ENCODE measurements around the gene GMPR. TPM values are rescaled to one million over a fixed set of nuclear protein-coding genes. Genes with fewer than 3 reads are reported as not detected.

Gene GMPR
- total and polyA plus RNA-seq, 12 donors = 17.0 to 49.1 (median 26.3) TPM

DNA sequence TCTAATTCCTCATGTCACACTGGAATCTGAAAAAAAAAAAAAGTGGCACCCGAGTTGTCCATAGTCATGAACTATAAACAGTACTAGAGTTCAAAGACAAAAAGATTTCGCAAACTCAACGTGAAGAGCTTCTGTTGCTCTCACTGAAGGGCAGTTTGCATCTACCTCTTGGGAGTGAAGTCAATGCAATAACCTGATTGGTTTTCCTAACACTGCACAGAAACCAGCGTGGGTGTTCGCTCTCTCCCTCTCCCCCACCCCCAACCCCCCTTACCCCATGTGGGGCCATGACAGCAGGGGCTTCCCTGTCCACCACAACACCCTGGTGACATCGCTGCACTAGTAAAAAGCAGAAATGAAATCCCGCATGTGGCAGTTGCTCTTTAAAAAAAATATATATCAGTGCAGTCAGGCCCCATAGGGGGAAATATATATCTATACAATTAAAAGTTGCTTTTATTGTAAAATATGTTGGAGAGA is 66.9 kb downstream of the GMPR start:
- H3K4me3 ChIP-seq = no peak overlapping the region
- H3K4me1 ChIP-seq (replicated peaks in 1 of 2) = no peaks in the 10 kb centered on the region
- no peaks in the 10 kb centered on the region for H3K27me3 ChIP-seq
- no peaks in the 10 kb centered on the region for H3K9me3 ChIP-seq (replicated peaks in 1 of 3)
- no peak overlapping the region for H3K27ac ChIP-seq
- intact Hi-C loops (cut with DNase I) = no loop called here
- H3K36me3 ChIP-seq (replicated peaks in 1 of 2) = no peaks in the 10 kb centered on the region
- 65 to 75% (median 67%) methylated on average over 7 of the region's 7 CpGs for WGBS, 4 donors
- no peak for TF ChIP-seq POLR2A (IDR thresholded peaks at IDR 0.05)
- TF ChIP-seq, protein P1, sequence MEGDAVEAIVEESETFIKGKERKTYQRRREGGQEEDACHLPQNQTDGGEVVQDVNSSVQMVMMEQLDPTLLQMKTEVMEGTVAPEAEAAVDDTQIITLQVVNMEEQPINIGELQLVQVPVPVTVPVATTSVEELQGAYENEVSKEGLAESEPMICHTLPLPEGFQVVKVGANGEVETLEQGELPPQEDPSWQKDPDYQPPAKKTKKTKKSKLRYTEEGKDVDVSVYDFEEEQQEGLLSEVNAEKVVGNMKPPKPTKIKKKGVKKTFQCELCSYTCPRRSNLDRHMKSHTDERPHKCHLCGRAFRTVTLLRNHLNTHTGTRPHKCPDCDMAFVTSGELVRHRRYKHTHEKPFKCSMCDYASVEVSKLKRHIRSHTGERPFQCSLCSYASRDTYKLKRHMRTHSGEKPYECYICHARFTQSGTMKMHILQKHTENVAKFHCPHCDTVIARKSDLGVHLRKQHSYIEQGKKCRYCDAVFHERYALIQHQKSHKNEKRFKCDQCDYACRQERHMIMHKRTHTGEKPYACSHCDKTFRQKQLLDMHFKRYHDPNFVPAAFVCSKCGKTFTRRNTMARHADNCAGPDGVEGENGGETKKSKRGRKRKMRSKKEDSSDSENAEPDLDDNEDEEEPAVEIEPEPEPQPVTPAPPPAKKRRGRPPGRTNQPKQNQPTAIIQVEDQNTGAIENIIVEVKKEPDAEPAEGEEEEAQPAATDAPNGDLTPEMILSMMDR (IDR thresholded peaks at IDR 0.05) = no peak
- DNase-seq = peak in 1 of 7 donors; percentile 27

DNA sequence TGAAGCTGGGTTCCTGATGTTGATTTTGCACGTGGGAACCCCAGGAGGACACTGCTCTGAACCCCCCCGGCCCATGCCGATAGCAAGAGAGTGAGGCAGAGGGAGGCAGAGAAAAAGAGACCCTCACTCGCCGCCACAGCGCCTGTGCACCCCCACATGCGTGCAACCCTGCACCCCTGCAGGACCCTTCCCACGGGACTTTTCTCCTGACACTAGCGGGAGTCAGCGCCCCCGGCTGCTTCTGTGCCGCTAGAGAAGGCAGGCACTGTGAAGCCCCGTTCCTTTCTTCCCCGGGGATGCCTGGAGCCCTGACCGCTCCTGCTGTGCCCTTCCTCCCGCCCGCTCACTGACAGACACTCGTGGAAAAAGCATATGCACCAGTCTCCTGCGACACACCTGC is 67.4 kb downstream of the GMPR start:
- intact Hi-C loops (cut with DNase I) = no loop called here
- no peaks in the 10 kb centered on the region for H3K36me3 ChIP-seq (replicated peaks in 1 of 2)
- no peaks in the 10 kb centered on the region for H3K27me3 ChIP-seq
- whole genome bisulfite sequencing, 4 donors = 79 to 86% (median 82%) methylated on average over 15 to 19 of the region's 19 CpGs
- H3K4me1 ChIP-seq (replicated peaks in 1 of 2) = no peaks in the 10 kb centered on the region
- no peaks in the 10 kb centered on the region for H3K9me3 ChIP-seq (replicated peaks in 1 of 3)
- H3K27ac ChIP-seq = no peak overlapping the region
- no peak for TF ChIP-seq POLR2A (IDR thresholded peaks at IDR 0.05)
- TF ChIP-seq, protein P1 (IDR thresholded peaks at IDR 0.05) = no peak
- H3K4me3 ChIP-seq = no peak overlapping the region
- peak in 1 of 7 donors; percentile 43 for DNase-seq

DNA sequence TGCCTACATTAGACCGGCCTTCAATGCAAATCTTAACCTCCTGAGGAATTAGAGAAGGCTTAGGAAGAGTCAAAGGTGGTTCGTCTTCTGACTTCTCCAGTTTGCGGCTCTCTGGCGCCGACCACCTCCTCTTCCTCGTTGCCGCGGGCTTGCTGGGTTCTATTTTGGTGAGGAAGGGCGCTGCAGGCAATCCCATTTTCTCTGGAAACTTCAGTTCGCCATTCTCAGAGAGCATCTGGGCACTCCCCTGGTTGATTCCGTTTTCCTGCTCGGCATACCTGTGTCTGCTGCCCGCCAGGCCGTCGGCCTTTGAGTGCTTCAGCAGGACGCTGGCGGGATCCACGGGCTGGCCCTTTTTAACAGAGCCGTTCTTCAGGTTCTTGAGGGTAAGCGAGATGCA is 67.9 kb downstream of the GMPR start:
- no peaks in the 10 kb centered on the region for H3K27me3 ChIP-seq
- no peak overlapping the region for H3K27ac ChIP-seq
- no peaks in the 10 kb centered on the region for H3K4me1 ChIP-seq (replicated peaks in 1 of 2)
- no peaks in the 10 kb centered on the region for H3K36me3 ChIP-seq (replicated peaks in 1 of 2)
- no peaks in the 10 kb centered on the region for H3K9me3 ChIP-seq (replicated peaks in 1 of 3)
- peak in 1 of 7 donors; percentile 47 for DNase-seq
- TF ChIP-seq, protein P1 (IDR thresholded peaks at IDR 0.05) = no peak
- no peak for TF ChIP-seq POLR2A (IDR thresholded peaks at IDR 0.05)
- H3K4me3 ChIP-seq = no peak overlapping the region
- intact Hi-C loops (cut with DNase I) = no loop called here
- WGBS, 4 donors = 88 to 93% (median 90%) methylated on average over 20 of the region's 20 CpGs

DNA sequence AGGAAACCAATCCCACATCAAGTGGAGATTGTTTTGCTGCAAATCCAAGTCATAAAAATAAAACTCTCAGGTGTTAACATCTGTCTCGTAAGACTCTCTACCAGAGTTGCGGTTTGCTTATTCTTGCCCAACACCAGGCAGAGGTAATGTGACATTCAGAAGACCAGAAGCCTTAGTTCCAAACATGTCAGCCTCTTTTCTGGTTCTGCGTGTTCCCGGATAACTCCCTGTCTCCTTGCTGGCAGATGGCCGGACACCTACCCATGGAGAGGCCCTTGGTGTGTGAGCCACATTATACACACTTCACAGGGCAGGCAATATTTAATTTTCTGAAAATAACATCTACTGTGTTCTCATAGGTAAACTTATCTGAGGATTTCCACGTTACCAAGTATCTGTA is 73.4 kb downstream of the GMPR start:
- intact Hi-C loops (cut with DNase I) = no loop called here
- 96 to 99% (median 96%) methylated on average over 6 of the region's 6 CpGs for WGBS, 4 donors

More for the DNA sequence above, 73.4 kb downstream of the GMPR start:
- no peaks in the 10 kb centered on the region for H3K9me3 ChIP-seq (replicated peaks in 1 of 3)
- H3K36me3 ChIP-seq (replicated peaks in 1 of 2) = no peaks in the 10 kb centered on the region
- no peaks in the 10 kb centered on the region for H3K27me3 ChIP-seq
- H3K4me1 ChIP-seq (replicated peaks in 1 of 2) = no peaks in the 10 kb centered on the region
- no peak overlapping the region for H3K27ac ChIP-seq
- no peak overlapping the region for H3K4me3 ChIP-seq
- TF ChIP-seq POLR2A (IDR thresholded peaks at IDR 0.05) = no peak
- TF ChIP-seq, protein P1 (IDR thresholded peaks at IDR 0.05) = no peak
- DNase-seq = no peak

All from adrenal gland (tissue), 12 donors.